GM06990 (cell line): Measurements from ENCODE around the gene CCDC187.

Experiments used
- DNase-seq: peaks from one replicate; pipeline ENCODE4 v3.0.0-alpha.2; 2011; ENCODE audit not compliant: insufficient read length; ENCODE audit errors: extremely low read depth
- H3K27me3 ChIP-seq: replicated peaks from 2 replicates; pipeline ENCODE4 v1.6.0; 2011; ENCODE audit warnings: low read length; ENCODE audit not compliant: control insufficient read depth, insufficient read depth
- H3K36me3 ChIP-seq: 2 replicates; pipeline ENCODE4 v1.5.1; 2011; ENCODE audit warnings: low read length; ENCODE audit not compliant: control insufficient read depth, insufficient read depth
- H3K4me3 ChIP-seq: replicated peaks from 2 replicates; pipeline ENCODE4 v1.5.1; 2011; ENCODE audit warnings: low read depth, mild to moderate bottlenecking, control low read depth, low read length
- CTCF ChIP-seq: IDR thresholded peaks from 2 replicates; pipeline ENCODE4 v1.5.1; 2011; ENCODE audit warnings: low read length, control low read depth, mild to moderate bottlenecking, inconsistent platforms; ENCODE audit not compliant: insufficient read depth, poor library complexity, severe bottlenecking

The CCDC187 gene

DNA sequence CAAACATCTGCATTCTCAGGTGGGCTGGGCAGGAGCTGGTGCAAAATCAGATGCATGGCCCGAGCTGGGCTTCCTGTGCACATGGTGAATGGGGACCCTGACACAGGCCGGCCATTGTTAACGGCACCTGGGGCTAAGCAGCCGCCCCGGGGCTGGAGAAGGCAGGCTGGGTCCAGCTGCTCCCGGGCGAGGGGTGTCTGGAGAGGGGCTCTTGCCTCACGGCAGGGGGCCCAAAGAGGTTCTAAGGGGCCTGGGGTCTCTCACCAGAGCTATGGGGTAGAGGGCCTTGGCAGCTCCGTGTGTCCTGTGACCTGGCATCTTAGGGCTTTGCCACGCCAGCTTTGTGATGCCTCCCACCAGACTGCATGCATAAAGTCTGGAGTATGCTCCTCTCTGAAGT lies 53.2 kb downstream of the CCDC187 start:
- Histone ChIP-seq H3K36me3 (no peaks in the 10 kb centered on the region), H3K4me3 (no peak overlapping the region), H3K27me3 (no peaks in the 10 kb centered on the region; the same call in 1 of the 2 replicates)
- no peak for DNase-seq
- no peak for TF ChIP-seq CTCF

GRCh38 chr9:136249877-136250559 lies 53.9 kb downstream of the CCDC187 start:
- Histone ChIP-seq H3K4me3 (no peak overlapping the region), H3K36me3 (no peaks in the 10 kb centered on the region), H3K27me3 (no peaks in the 10 kb centered on the region; the same call in 1 of the 2 replicates)
- DNase-seq: no peak
- TF ChIP-seq CTCF: no peak

DNA sequence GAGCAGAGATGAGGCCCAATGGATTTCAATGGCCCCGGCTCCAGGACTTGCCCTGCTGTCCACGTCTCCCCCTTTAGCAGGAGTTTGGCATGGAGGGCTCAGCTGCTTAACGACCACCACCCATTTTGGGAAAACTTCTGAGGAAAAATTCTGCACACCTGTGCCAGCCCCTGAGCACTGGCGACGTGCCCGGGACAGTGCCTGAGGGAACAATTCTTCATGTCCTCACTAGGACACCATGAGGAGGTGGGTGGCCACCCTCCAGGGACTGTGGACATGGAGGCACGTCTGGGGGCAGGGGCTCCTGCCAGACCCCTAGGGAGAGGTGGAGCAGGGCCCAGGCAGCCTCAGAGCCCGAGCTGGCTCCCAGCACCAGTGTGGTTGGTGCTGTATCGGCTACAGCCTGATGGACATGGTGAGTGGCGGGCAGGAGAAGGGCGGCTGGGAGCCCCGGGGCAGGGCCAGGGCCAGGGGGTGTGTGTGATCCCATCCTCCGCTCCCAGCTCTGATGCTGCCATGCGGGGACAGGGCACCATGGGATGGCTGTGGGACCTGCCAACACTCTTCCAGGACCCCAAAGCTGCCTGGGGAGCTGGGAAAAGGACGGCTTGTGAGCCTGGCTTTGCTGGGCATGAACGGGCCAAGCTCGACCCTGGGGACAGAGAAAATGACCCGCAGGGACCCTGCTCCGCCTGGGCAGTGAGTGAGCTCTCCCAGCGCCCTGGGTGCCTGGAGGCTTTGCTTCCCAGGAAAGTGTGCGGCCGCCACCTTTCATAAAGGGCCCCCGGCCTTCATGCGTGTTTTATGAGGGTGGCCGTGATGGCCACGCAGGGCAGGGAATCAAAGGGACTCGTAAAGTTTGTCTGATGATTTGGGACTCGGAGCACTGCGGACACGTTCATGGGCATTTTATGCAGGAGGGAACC lies 54.7 kb downstream of the CCDC187 start:
- DNase-seq: no peak
- Histone ChIP-seq H3K27me3 (no peaks in the 10 kb centered on the region; the same call in 1 of the 2 replicates), H3K36me3 (no peaks in the 10 kb centered on the region), H3K4me3 (no peak overlapping the region)
- no peak for TF ChIP-seq CTCF

DNA sequence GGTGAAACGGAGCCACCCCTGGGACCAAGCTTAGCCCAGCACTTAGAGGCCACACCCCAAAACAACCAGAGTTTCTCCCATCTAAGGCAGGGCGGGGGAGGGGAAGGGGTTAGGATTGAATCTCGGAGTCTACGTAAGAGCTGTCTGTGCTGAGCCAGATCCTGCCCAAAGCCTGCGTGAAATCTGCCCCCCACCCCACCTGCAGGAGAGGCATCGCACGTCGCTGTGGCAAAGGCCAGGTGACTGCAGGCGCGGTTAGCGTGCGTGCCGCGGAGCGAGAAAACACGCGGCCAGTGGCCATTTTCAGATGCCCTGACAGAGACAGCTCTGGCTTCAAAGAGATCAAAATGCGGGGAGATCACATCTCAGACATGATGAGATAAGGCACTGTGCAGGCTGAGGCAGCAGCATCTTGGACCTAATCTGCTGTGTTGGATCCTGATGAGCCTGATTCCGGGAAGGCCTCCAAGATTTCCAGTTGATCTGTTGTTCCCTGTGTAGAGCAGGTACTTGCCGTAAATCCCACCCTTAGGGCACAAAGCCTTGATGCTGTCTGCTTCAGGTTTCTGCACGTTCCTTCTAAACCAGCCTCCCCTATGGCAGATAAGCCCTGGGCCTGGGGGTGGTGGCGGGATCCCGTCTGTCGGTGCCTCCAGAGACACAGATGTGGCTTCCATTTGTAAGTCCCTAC lies 55.8 kb downstream of the CCDC187 start:
- TF ChIP-seq CTCF: no peak
- H3K4me3 ChIP-seq: no peak overlapping the region
- H3K27me3 ChIP-seq: no peaks in the 10 kb centered on the region; the same call in 1 of the 2 replicates
- DNase-seq: no peak
- H3K36me3 ChIP-seq: no peaks in the 10 kb centered on the region

DNA sequence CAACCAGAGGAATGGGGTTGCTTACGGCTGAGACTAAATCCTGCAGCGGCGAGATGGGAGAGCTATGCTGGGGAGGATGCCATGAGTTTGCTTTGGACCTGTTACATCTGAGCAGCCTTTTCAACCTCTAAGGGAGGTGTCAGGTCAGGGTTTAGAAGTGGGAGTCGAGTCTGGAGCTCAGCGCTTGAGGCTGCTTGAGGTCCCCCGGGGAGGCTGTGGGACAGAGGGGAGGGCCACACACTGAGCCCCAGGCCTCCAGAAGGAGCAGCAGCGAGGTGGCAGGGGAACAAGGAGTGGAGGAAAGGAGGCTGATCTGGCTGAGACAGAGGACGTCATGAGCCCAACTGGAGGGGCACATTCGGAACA lies 56.4 kb downstream of the CCDC187 start:
- H3K36me3 ChIP-seq: no peaks in the 10 kb centered on the region
- H3K27me3 ChIP-seq: no peaks in the 10 kb centered on the region; the same call in 1 of the 2 replicates
- H3K4me3 ChIP-seq: no peak overlapping the region
- TF ChIP-seq CTCF: no peak
- DNase-seq: no peak
